HepG2 (cell line): Measurements from ENCODE around the gene KCNS1. TPM values are rescaled to one million over a fixed set of nuclear protein-coding genes. Genes with fewer than 3 reads are reported as not detected.

ENCODE experiments used
- ATAC-seq: fragments of 200-7000 bp; cut with Tn5 transposase; 3 replicates; pipeline ENCODE4 v1.9.1; 2020; ENCODE audit warnings: mild to moderate bottlenecking, moderate library complexity
- BruUV-seq: library from RNA; stranded (reverse); fragments of 400-500 nt; replicated peaks from 2 replicates; lab custom pipeline; 2021; lab: Mats Ljungman, UMichigan
- CTCF ChIA-PET: fragments of 300-600 bp; formaldehyde crosslinking; extraction: SDS; loops from one replicate; lab custom pipeline; 2021; ENCODE audit warnings: low total read pairs, inconsistent platforms, low intra/inter-chr PET ratio; lab: Yijun Ruan, JAX
- POLR2A ChIA-PET: fragments of 350-600 bp; sonication (Branson Sonifier 250); formaldehyde crosslinking; loops from one replicate; lab custom pipeline; 2020; ENCODE audit warnings: antibody characterized with exemption, inconsistent platforms; lab: Yijun Ruan, JAX
- DNase-seq: peaks from one replicate; pipeline ENCODE4 v3.0.0-alpha.2; 2015; ENCODE audit warnings: low spot score
- FAIRE-seq: peaks from 3 replicates; lab custom pipeline; 2011; peaks lifted over from hg19 to GRCh38; lab: Jason Lieb, UNC
- H2AFZ ChIP-seq: one replicate; pipeline ENCODE4 v1.6.1; 2011; ENCODE audit warnings: low read length, inconsistent platforms
- H3K27ac ChIP-seq: fragments of 300-600 bp; 3 replicates; pipeline ENCODE4 v1.8.0; 2011; ENCODE audit warnings: mixed run types, mild to moderate bottlenecking, mixed read lengths, low read length, inconsistent platforms; ENCODE audit not compliant: insufficient read depth; ENCODE audit errors: extremely low read length
- H3K27me3 ChIP-seq, 2 experiments: fragments of 200-600 bp in 1 of 2; 2 replicates in 1 of 2; 3 replicates in 1 of 2; pipeline versions ENCODE4 v1.6.0 to v1.8.0; 2011; ENCODE audit warnings: low read length in 2 of 2, mild to moderate bottlenecking in 2 of 2, moderate library complexity in 2 of 2, inconsistent platforms in 1 of 2; ENCODE audit not compliant: insufficient read depth in 2 of 2, control insufficient read depth in 1 of 2
- H3K36me3 ChIP-seq, 2 experiments: fragments of 200-600 bp in 1 of 2; replicated peaks in 1 of 2; 2 replicates in 1 of 2; 3 replicates in 1 of 2; pipeline versions ENCODE4 v1.5.1 to v1.8.0; 2011; ENCODE audit warnings: low read length in 2 of 2, inconsistent platforms in 1 of 2; ENCODE audit not compliant: insufficient read depth in 2 of 2, control insufficient read depth in 1 of 2
- H3K4me1 ChIP-seq: 2 replicates; pipeline ENCODE4 v1.5.1; 2012; ENCODE audit warnings: low read length, inconsistent platforms; ENCODE audit not compliant: insufficient read depth
- H3K4me2 ChIP-seq: 2 replicates; pipeline ENCODE4 v1.6.0; 2011; ENCODE audit warnings: low read depth, low read length, inconsistent platforms
- H3K4me3 ChIP-seq, 3 experiments: fragments of 200-600 bp in 1 of 3; sonication (generic), shearing (Covaris generic) in 1 of 3; replicated peaks in 1 of 3; 2 replicates each; pipeline ENCODE4 v1.5.1; 2011 to 2016; ENCODE audit warnings: low read length in 3 of 3, inconsistent platforms in 2 of 3, low read depth in 2 of 3, mild to moderate bottlenecking in 2 of 3, control low read depth in 1 of 3, mixed read lengths in 1 of 3; ENCODE audit not compliant: insufficient read depth in 1 of 3
- H3K79me2 ChIP-seq: one replicate; pipeline ENCODE4 v1.6.1; 2011; ENCODE audit warnings: low read length, inconsistent platforms; ENCODE audit not compliant: insufficient read depth
- H3K9ac ChIP-seq: 2 replicates; pipeline ENCODE4 v1.6.0; 2011; ENCODE audit warnings: mild to moderate bottlenecking, low read depth, low read length, inconsistent platforms; ENCODE audit not compliant: insufficient read depth
- H3K9me3 ChIP-seq: 2 replicates; pipeline ENCODE4 v1.5.1; 2012; ENCODE audit warnings: mild to moderate bottlenecking, low read length
- H4K20me1 ChIP-seq: 2 replicates; pipeline ENCODE4 v1.6.0; 2011; ENCODE audit warnings: inconsistent platforms, mild to moderate bottlenecking, low read length, moderate library complexity; ENCODE audit not compliant: insufficient read depth
- CERS6 ChIP-seq: sonication (generic); formaldehyde crosslinking; IDR thresholded peaks from 2 replicates; pipeline ENCODE4 v1.5.0; 2020; ENCODE audit warnings: missing genetic modification reagents
- HDAC1 ChIP-seq: sonication (generic); formaldehyde crosslinking; IDR thresholded peaks from 2 replicates; pipeline ENCODE4 v1.5.1; 2020; ENCODE audit warnings: mild to moderate bottlenecking, missing genetic modification reagents
- HOXA9 ChIP-seq: sonication (generic); formaldehyde crosslinking; IDR thresholded peaks from 2 replicates; pipeline ENCODE4 v1.8.1; 2022; ENCODE audit warnings: missing genetic modification reagents, mild to moderate bottlenecking, moderate library complexity, borderline replicate concordance
- NFRKB ChIP-seq: fragments of 450-650 bp; IDR thresholded peaks from 2 replicates; pipeline ENCODE4 v1.6.1; 2017
- PITX1 ChIP-seq: sonication (generic); formaldehyde crosslinking; IDR thresholded peaks from 2 replicates; pipeline ENCODE4 v1.5.1; 2020; ENCODE audit warnings: mild to moderate bottlenecking, missing genetic modification reagents
- TCF12 ChIP-seq, 2 experiments: fragments of 450-650 bp in 1 of 2; sonication (generic) in 1 of 2; formaldehyde crosslinking in 1 of 2; IDR thresholded peaks; 2 replicates each; pipeline versions ENCODE4 v1.6.1 to v1.8.0; 2017 to 2022; ENCODE audit warnings: antibody characterized with exemption in 1 of 2, mild to moderate bottlenecking in 1 of 2, missing genetic modification reagents in 1 of 2, moderate library complexity in 1 of 2
- TRIM24 ChIP-seq: sonication (generic); formaldehyde crosslinking; IDR thresholded peaks from 2 replicates; pipeline ENCODE4 v1.8.0; 2022; ENCODE audit warnings: mild to moderate bottlenecking, missing genetic modification reagents
- ZNF274 ChIP-seq: sonication (generic); formaldehyde crosslinking; IDR thresholded peaks from 2 replicates; pipeline ENCODE4 v1.5.1; 2020; ENCODE audit warnings: mild to moderate bottlenecking, missing genetic modification reagents
- ZNF317 ChIP-seq: sonication (generic); formaldehyde crosslinking; IDR thresholded peaks from 2 replicates; pipeline ENCODE4 v1.5.0; 2020; ENCODE audit warnings: mild to moderate bottlenecking, missing genetic modification reagents
- ZNF569 ChIP-seq: sonication (generic); formaldehyde crosslinking; IDR thresholded peaks from 2 replicates; pipeline ENCODE4 v1.5.0; 2020; ENCODE audit warnings: mild to moderate bottlenecking, missing genetic modification reagents, moderate library complexity, borderline replicate concordance
- ZSCAN21 ChIP-seq: sonication (generic); formaldehyde crosslinking; IDR thresholded peaks from 2 replicates; pipeline ENCODE4 v1.8.0; 2022; ENCODE audit warnings: mild to moderate bottlenecking, missing genetic modification reagents, moderate library complexity, borderline replicate concordance
- WGBS: methylation state at CpG from one replicate; pipeline ENCODE4 v1.1.6; 2017; ENCODE audit warnings: low lambda C conversion rate; 5-methylcytosine and 5-hydroxymethylcytosine counted together
- in situ Hi-C: cut with HindIII; loops from 2 replicates; pipeline ENCODE4 v1.10.0; 2017; ENCODE audit warnings: low pct_unique_long_range_greater_than_20kb; ENCODE audit not compliant: extremely low pct_ligation_motif_present
- intact Hi-C: fragments of 100-400 bp; cut with micrococcal nuclease; formaldehyde crosslinking; loops from one replicate; pipeline ENCODE4 v1.10.0; 2022; ENCODE audit not compliant: unreplicated experiment
- polyA plus RNA-seq, 8 experiments: library from polyadenylated mRNA; depleted of rRNA in 3 of 8; stranded (reverse) in 7 of 8; unstranded in 1 of 8; fragments of >200 nt; fragmentation: Illumina TruSeq in 4 of 8; extraction: Trizol in 4 of 8; gene quantifications; 2 replicates each; pipeline versions ENCODE4 v1.2.1 to v1.2.3, GENCODE V29; 2011 to 2016; ENCODE audit warnings: low read depth in 4 of 8, missing spikeins in 1 of 8, mixed read lengths in 1 of 8; ENCODE audit not compliant: insufficient read depth in 1 of 8
- total RNA-seq, 5 experiments: library from RNA; depleted of rRNA; stranded (reverse); fragments of >200 nt; fragmentation: Illumina TruSeq; extraction: Trizol; gene quantifications; 2 replicates each; pipeline ENCODE4 v1.2.3, GENCODE V29; 2016; ENCODE audit warnings: low read depth in 1 of 5
- TF ChIP-seq, protein P1 (sequence below): sonication (generic); formaldehyde crosslinking; IDR thresholded peaks from 2 replicates; pipeline ENCODE4 v1.9.0; 2022; ENCODE audit warnings: missing genetic modification reagents, mild to moderate bottlenecking, borderline replicate concordance
- TF ChIP-seq, protein P2 (sequence below): sonication (generic); formaldehyde crosslinking; IDR thresholded peaks from 2 replicates; pipeline ENCODE4 v1.4.0; 2020; ENCODE audit warnings: missing genetic modification reagents, borderline replicate concordance

KCNS1 gene
- total and polyA plus RNA-seq, 2 of the 13 experiments (the other 11 are each of a cell fraction or from before 2014, with no cell fraction given): 0.03 TPM; not detected in 1

DNA sequence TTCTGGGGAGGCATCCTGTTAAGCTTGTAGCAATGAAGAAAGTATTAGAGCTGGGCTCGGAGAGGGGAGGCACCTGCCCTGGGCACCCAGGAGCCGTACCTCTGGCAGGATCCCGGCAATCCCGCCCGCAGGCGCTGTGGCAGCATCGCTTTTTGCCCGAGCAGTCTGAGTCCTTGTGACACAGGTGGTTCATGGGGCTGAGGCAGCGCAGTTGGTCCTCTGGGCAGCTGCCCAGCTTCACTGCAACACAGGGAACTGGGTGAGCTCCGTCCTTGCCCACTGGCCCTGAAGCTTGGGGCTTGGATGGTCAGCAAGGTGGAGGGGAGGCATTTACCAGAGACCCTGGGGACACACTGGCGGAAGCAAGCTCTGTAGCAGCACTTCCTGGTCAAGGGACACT is 9.4 kb upstream of the KCNS1 start:
- Histone ChIP-seq H2AFZ (no peak overlapping the region), H4K20me1 (no peaks in the 10 kb centered on the region), H3K4me3 (no peak overlapping the region), H3K36me3 (no peaks in the 10 kb centered on the region), H3K9me3 (no peaks in the 10 kb centered on the region), H3K9ac (no peak overlapping the region), H3K27ac (no peak overlapping the region), H3K79me2 (no peaks in the 10 kb centered on the region), H3K4me1 (peaks cover 10% of the 10 kb centered on the region), H3K27me3 (peaks cover 7 to 30% of the 10 kb centered on the region in 2 experiments; a peak in 2 of 5 replicates), H3K4me2 (no peak overlapping the region)
- DNase-seq (no peak), FAIRE-seq (no peak), ATAC-seq (no peak)
- CTCF ChIA-PET: no interaction called here
- in situ Hi-C loops: no loop called here
- BruUV-seq: no TSS peak
- WGBS: 69% methylated on average over 11 of the region's 11 CpGs
- intact Hi-C loops: loop anchor here (5.0 kb wide), 1 partner anchor 98 kb away; no protein-coding TSS in a partner anchor
- POLR2A ChIA-PET: no interaction called here
- TF ChIP-seq CERS6 (no peak), HDAC1 (CRISPR knock-in tag) (no peak), ZNF569 (no peak), ZNF317 (CRISPR knock-in tag) (no peak), PITX1 (no peak), ZNF274 (CRISPR knock-in tag) (0 out of 2 replicates have a peak, but pooled peaks have one; percentile 22), NFRKB (no peak), HOXA9 (CRISPR knock-in tag) (no peak), TRIM24 (no peak), ZSCAN21 (CRISPR knock-in tag) (no peak), TCF12 (IDR thresholded peaks at IDR 0.05) (no peak), TCF12 (CRISPR knock-in tag; IDR thresholded peaks at IDR 0.05) (no peak)
- TF ChIP-seq, protein P1, sequence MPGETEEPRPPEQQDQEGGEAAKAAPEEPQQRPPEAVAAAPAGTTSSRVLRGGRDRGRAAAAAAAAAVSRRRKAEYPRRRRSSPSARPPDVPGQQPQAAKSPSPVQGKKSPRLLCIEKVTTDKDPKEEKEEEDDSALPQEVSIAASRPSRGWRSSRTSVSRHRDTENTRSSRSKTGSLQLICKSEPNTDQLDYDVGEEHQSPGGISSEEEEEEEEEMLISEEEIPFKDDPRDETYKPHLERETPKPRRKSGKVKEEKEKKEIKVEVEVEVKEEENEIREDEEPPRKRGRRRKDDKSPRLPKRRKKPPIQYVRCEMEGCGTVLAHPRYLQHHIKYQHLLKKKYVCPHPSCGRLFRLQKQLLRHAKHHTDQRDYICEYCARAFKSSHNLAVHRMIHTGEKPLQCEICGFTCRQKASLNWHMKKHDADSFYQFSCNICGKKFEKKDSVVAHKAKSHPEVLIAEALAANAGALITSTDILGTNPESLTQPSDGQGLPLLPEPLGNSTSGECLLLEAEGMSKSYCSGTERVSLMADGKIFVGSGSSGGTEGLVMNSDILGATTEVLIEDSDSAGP: peak; percentile 20; the same call in 1 of the 2 replicates
- TF ChIP-seq, protein P2, sequence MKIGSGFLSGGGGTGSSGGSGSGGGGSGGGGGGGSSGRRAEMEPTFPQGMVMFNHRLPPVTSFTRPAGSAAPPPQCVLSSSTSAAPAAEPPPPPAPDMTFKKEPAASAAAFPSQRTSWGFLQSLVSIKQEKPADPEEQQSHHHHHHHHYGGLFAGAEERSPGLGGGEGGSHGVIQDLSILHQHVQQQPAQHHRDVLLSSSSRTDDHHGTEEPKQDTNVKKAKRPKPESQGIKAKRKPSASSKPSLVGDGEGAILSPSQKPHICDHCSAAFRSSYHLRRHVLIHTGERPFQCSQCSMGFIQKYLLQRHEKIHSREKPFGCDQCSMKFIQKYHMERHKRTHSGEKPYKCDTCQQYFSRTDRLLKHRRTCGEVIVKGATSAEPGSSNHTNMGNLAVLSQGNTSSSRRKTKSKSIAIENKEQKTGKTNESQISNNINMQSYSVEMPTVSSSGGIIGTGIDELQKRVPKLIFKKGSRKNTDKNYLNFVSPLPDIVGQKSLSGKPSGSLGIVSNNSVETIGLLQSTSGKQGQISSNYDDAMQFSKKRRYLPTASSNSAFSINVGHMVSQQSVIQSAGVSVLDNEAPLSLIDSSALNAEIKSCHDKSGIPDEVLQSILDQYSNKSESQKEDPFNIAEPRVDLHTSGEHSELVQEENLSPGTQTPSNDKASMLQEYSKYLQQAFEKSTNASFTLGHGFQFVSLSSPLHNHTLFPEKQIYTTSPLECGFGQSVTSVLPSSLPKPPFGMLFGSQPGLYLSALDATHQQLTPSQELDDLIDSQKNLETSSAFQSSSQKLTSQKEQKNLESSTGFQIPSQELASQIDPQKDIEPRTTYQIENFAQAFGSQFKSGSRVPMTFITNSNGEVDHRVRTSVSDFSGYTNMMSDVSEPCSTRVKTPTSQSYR (CRISPR knock-in tag): no peak
